Body of pancreas (tissue), 4 donors: ENCODE measurements around the gene PITPNB. TPM values are rescaled to one million over a fixed set of nuclear protein-coding genes. Genes with fewer than 3 reads are reported as not detected.

ENCODE experiments used
- ATAC-seq: fragments of 150-250 bp; one replicate; pipeline ENCODE4 v1.9.1; 2016
- DNase-seq, 4 donors: peaks; one replicate each; pipeline ENCODE4 v3.0.0-alpha.2; 2019
- H3K27ac ChIP-seq, 4 donors: fragments of 200-600 bp; sonication (generic); 1 replicate in 3 of 4; 2 replicates in 1 of 4; pipeline versions ENCODE4 v1.5.1 to v1.6.1; 2016 to 2019; ENCODE audit warnings: mild to moderate bottlenecking in 1 of 4, mixed read lengths in 1 of 4, moderate library complexity in 1 of 4
- H3K27me3 ChIP-seq, 2 donors: fragments of 200-600 bp; sonication (generic); one replicate each; pipeline ENCODE4 v1.6.0; 2016; ENCODE audit warnings: mild to moderate bottlenecking in 1 of 2
- H3K36me3 ChIP-seq, 2 donors: fragments of 200-600 bp; sonication (generic); replicated peaks in 1 of 2; 2 replicates each; pipeline ENCODE4 v1.5.1; 2016; ENCODE audit warnings: low read depth in 2 of 2; ENCODE audit not compliant: insufficient read depth in 1 of 2
- H3K4me1 ChIP-seq: fragments of 200-600 bp; sonication (generic); one replicate; pipeline ENCODE4 v1.6.0; 2016
- H3K4me3 ChIP-seq, 2 donors: fragments of 200-600 bp; sonication (generic); 1 replicate in 1 of 2; 2 replicates in 1 of 2; pipeline ENCODE4 v1.5.1; 2016 to 2019
- H3K9me3 ChIP-seq, 3 donors: fragments of 200-600 bp; sonication (generic); 1 replicate in 2 of 3; 2 replicates in 1 of 3; pipeline ENCODE4 v1.5.1; 2016
- POLR2A ChIP-seq, 3 donors: fragments of 450-650 bp; IDR thresholded peaks; one replicate each; pipeline ENCODE4 v1.6.1; 2016; ENCODE audit warnings: antibody characterized with exemption in 3 of 3, mild to moderate bottlenecking in 2 of 3
- WGBS, 2 donors: methylation state at CpG; one replicate each; pipeline ENCODE4 v1.1.5; 2017; 5-methylcytosine and 5-hydroxymethylcytosine counted together
- intact Hi-C: fragments of 100-400 bp; cut with DNase I; formaldehyde crosslinking; loops from one replicate; pipeline ENCODE4 v1.15.1; 2023
- total RNA-seq, 2 donors: library from RNA; depleted of rRNA; stranded (reverse); fragments of >200 nt; gene quantifications; one replicate each; pipeline ENCODE4 v1.1.0, GENCODE V29; 2016
- TF ChIP-seq, protein P1 (sequence below), 7 experiments: fragments of 450-650 bp in 4 of 7; fragments of 200-600 bp in 3 of 7; sonication (generic) in 3 of 7; IDR thresholded peaks; one replicate each; pipeline ENCODE4 v1.5.1; 2016 to 2019; ENCODE audit warnings: antibody characterized with exemption in 7 of 7

The PITPNB gene
- total RNA-seq, 2 donors from 2014 or later = 21.3 to 39.6 TPM

GRCh38 chr22:27814993-27815392 lies 104.1 kb downstream of the PITPNB start:
- intact Hi-C loops = no loop called here
- no peaks in the 10 kb centered on the region for H3K36me3 ChIP-seq
- DNase-seq = no peak
- no peaks in the 10 kb centered on the region for H3K9me3 ChIP-seq
- peaks cover 11% of the 10 kb centered on the region for H3K4me1 ChIP-seq
- no peak for ATAC-seq
- no peak overlapping the region for H3K4me3 ChIP-seq
- no peak overlapping the region for H3K27ac ChIP-seq
- H3K27me3 ChIP-seq = no peaks in the 10 kb centered on the region
- TF ChIP-seq POLR2A (IDR thresholded peaks at IDR 0.05) = no peak
- TF ChIP-seq, protein P1, sequence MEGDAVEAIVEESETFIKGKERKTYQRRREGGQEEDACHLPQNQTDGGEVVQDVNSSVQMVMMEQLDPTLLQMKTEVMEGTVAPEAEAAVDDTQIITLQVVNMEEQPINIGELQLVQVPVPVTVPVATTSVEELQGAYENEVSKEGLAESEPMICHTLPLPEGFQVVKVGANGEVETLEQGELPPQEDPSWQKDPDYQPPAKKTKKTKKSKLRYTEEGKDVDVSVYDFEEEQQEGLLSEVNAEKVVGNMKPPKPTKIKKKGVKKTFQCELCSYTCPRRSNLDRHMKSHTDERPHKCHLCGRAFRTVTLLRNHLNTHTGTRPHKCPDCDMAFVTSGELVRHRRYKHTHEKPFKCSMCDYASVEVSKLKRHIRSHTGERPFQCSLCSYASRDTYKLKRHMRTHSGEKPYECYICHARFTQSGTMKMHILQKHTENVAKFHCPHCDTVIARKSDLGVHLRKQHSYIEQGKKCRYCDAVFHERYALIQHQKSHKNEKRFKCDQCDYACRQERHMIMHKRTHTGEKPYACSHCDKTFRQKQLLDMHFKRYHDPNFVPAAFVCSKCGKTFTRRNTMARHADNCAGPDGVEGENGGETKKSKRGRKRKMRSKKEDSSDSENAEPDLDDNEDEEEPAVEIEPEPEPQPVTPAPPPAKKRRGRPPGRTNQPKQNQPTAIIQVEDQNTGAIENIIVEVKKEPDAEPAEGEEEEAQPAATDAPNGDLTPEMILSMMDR (IDR thresholded peaks at IDR 0.05) = no peak
- 71 to 84% methylated on average over 6 of the region's 6 CpGs for WGBS, 2 donors

- no peak overlapping the region for H3K4me3 ChIP-seq
- H3K4me1 ChIP-seq = peaks cover 11% of the 10 kb centered on the region
- TF ChIP-seq, protein P1 (IDR thresholded peaks at IDR 0.05) = no peak
- TF ChIP-seq POLR2A (IDR thresholded peaks at IDR 0.05) = no peak
- DNase-seq = no peak
- H3K36me3 ChIP-seq = no peaks in the 10 kb centered on the region
- no peaks in the 10 kb centered on the region for H3K9me3 ChIP-seq
- H3K27ac ChIP-seq = no peak overlapping the region
- no peaks in the 10 kb centered on the region for H3K27me3 ChIP-seq
- intact Hi-C loops = no loop called here
- no peak for ATAC-seq
- WGBS, 2 donors = 88 to 93% methylated on average over 3 of the region's 3 CpGs
Measured at GRCh38 chr22:27811778-27812177, 107.3 kb downstream of the PITPNB start.

DNA sequence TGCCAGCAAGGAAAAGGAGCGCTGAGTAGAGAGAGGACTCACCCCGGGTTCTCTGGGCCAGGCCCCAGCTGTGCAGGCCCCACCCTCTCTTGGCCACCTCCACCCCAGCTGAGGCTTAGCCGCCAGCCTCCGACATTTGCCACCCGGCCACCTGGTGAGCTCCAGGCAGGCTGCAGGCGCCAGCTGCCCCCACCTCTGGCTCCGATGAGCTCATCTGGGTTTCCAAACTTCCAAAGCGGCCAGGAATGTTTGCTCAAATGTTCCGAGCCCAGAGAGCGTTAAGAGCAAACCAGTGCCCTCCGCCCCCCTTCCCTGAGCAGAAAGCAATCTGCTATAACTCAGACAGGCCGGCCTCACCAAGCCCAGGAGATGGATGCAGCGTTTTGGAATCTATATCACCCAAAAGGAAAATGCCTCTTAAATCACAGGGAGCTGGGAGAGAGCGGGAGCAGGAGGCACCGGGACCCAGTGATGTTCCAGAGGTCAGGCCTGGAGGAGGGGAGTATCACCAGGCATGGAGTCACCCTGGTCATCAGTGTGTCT lies 108.4 kb downstream of the PITPNB start:
- no peak for TF ChIP-seq POLR2A (IDR thresholded peaks at IDR 0.05)
- TF ChIP-seq, protein P1 (IDR thresholded peaks at IDR 0.05) = no peak
- intact Hi-C loops = no loop called here
- WGBS, 2 donors = 57 to 58% methylated on average over 10 to 13 of the region's 15 CpGs
- Histone ChIP-seq H3K4me1 (peaks cover 11% of the 10 kb centered on the region), H3K27me3 (no peaks in the 10 kb centered on the region), H3K27ac (peak overlapping the region in 3 of 4 donors; percentile 41 to 53 (median 52)), H3K36me3 (no peaks in the 10 kb centered on the region), H3K4me3 (no peak overlapping the region), H3K9me3 (no peaks in the 10 kb centered on the region)
- peak; percentile 77 for ATAC-seq
- peak; percentile 31 to 71 (median 62) for DNase-seq

- Histone ChIP-seq H3K27me3 (no peaks in the 10 kb centered on the region), H3K4me3 (no peak overlapping the region), H3K27ac (peak overlapping the region in 3 of 4 donors; percentile 41 to 53 (median 52)), H3K9me3 (no peaks in the 10 kb centered on the region), H3K4me1 (peaks cover 11% of the 10 kb centered on the region), H3K36me3 (no peaks in the 10 kb centered on the region)
- ATAC-seq = no peak
- TF ChIP-seq, protein P1 (IDR thresholded peaks at IDR 0.05) = no peak
- TF ChIP-seq POLR2A (IDR thresholded peaks at IDR 0.05) = no peak
- 53 to 61% methylated on average over 8 to 14 of the region's 17 CpGs for WGBS, 2 donors
- intact Hi-C loops = loop anchor here (10.0 kb wide), 2 partner anchors 405 to 1055 kb away; no protein-coding TSS in a partner anchor
- no peak for DNase-seq
Measured at GRCh38 chr22:27809700-27810608, 109.1 kb downstream of the PITPNB start.
